A673 (cell line): Measurements from ENCODE around the gene TUBB4A. TPM values are rescaled to one million over a fixed set of nuclear protein-coding genes. Genes with fewer than 3 reads are reported as not detected.

Experiments
- BruUV-seq: library from RNA; stranded (reverse); fragments of 400-500 nt; replicated peaks from 2 replicates; lab custom pipeline; 2021; lab: Mats Ljungman, UMichigan
- CTCF ChIA-PET: fragments of 300-600 bp; sonication (Branson Sonifier 250); formaldehyde crosslinking; loops from one replicate; lab custom pipeline; 2022; ENCODE audit warnings: antibody characterized with exemption; lab: Charles Lee
- POLR2A ChIA-PET: fragments of 300-600 bp; sonication (Branson Sonifier 250); formaldehyde crosslinking; loops from one replicate; lab custom pipeline; 2022; ENCODE audit warnings: antibody characterized with exemption; ENCODE audit not compliant: low non-redundant PET; lab: Charles Lee
- DNase-seq: peaks from one replicate; pipeline ENCODE4 v3.0.0-alpha.2; 2015; ENCODE audit warnings: low spot score
- H3K27ac ChIP-seq: fragments of 200-600 bp; sonication (generic); 2 replicates; pipeline ENCODE4 v1.5.1; 2016; ENCODE audit warnings: mixed run types, low read depth, mild to moderate bottlenecking, mixed read lengths, antibody characterized with exemption, low read length; ENCODE audit not compliant: poor library complexity, severe bottlenecking
- H3K27me3 ChIP-seq: fragments of 200-600 bp; sonication (generic); replicated peaks from 2 replicates; pipeline ENCODE4 v1.6.1; 2017; ENCODE audit warnings: mixed run types, low read depth, mild to moderate bottlenecking, mixed read lengths, antibody characterized with exemption, low read length; ENCODE audit not compliant: insufficient read depth, poor library complexity
- H3K36me3 ChIP-seq: fragments of 200-600 bp; sonication (generic); 2 replicates; pipeline ENCODE4 v1.6.1; 2016; ENCODE audit warnings: mixed run types, mild to moderate bottlenecking, mixed read lengths, antibody characterized with exemption, low read length; ENCODE audit not compliant: insufficient read depth, poor library complexity, severe bottlenecking
- H3K4me1 ChIP-seq: fragments of 200-600 bp; sonication (generic); 2 replicates; pipeline ENCODE4 v1.6.1; 2017; ENCODE audit warnings: mixed run types, mild to moderate bottlenecking, mixed read lengths, antibody characterized with exemption, low read length; ENCODE audit not compliant: insufficient read depth, poor library complexity, severe bottlenecking
- H3K4me3 ChIP-seq: fragments of 200-600 bp; sonication (generic); 2 replicates; pipeline ENCODE4 v1.5.1; 2016; ENCODE audit warnings: low read depth, mixed run types, mild to moderate bottlenecking, mixed read lengths, low read length; ENCODE audit not compliant: poor library complexity, severe bottlenecking
- H3K9me3 ChIP-seq: fragments of 200-600 bp; sonication (generic); 2 replicates; pipeline ENCODE4 v1.6.1; 2016; ENCODE audit warnings: mixed run types, low read depth, mild to moderate bottlenecking, mixed read lengths, antibody characterized with exemption, low read length; ENCODE audit not compliant: poor library complexity, severe bottlenecking
- CTCF ChIP-seq: fragments of 300-800, 200-600 bp; sonication (generic); conservative IDR thresholded peaks from 2 replicates; pipeline ENCODE4 v1.5.1; 2017; ENCODE audit warnings: low read depth, mild to moderate bottlenecking, antibody characterized with exemption, low read length, moderate library complexity, mixed read lengths
- EZH2 ChIP-seq: fragments of 200-600 bp; sonication (generic); IDR thresholded peaks from 2 replicates; pipeline ENCODE4 v1.6.1; 2017; ENCODE audit warnings: borderline replicate concordance, low read depth, mild to moderate bottlenecking, mixed read lengths, antibody characterized with exemption, low read length; ENCODE audit not compliant: poor library complexity, severe bottlenecking
- intact Hi-C: fragments of 100-400 bp; cut with micrococcal nuclease; formaldehyde crosslinking; loops from one replicate; pipeline ENCODE4 v1.10.0; 2022; ENCODE audit not compliant: unreplicated experiment
- total RNA-seq: library from RNA; stranded (reverse); gene quantifications from 2 replicates; pipeline ENCODE4 v1.2.3, GENCODE V29; 2021

The TUBB4A gene
- total RNA-seq, 1 experiment from 2014 or later: 27.0 TPM

GRCh38 chr19:6476155-6476895 lies 25.8 kb downstream of the TUBB4A start:
- H3K27me3 ChIP-seq: no peaks in the 10 kb centered on the region
- H3K36me3 ChIP-seq: no peaks in the 10 kb centered on the region
- intact Hi-C loops: no loop called here
- peak overlapping the region; percentile 29 for H3K4me3 ChIP-seq
- H3K9me3 ChIP-seq: no peaks in the 10 kb centered on the region
- TF ChIP-seq CTCF (no peak), EZH2 (no peak)
- ChIA-PET POLR2A (interaction anchor here (0.6 to 1.0 kb wide), 2 partner anchors 54 to 400 kb away, joined by 3 read pairs; partner anchors contain the start of gene TNFSF9), CTCF (interaction anchor here (0.6 to 0.9 kb wide), 2 partner anchors 15 to 40 kb away, joined by 3 read pairs; no protein-coding TSS in a partner anchor)
- H3K27ac ChIP-seq: peak overlapping the region; percentile 22
- peaks cover 5% of the 10 kb centered on the region for H3K4me1 ChIP-seq
- no TSS peak for BruUV-seq
- peak; percentile 96 for DNase-seq

- TF ChIP-seq CTCF: no peak
- no peak for TF ChIP-seq EZH2
- H3K9me3 ChIP-seq: no peaks in the 10 kb centered on the region
- H3K27me3 ChIP-seq: no peaks in the 10 kb centered on the region
- intact Hi-C loops: no loop called here
- peak overlapping the region; percentile 29 for H3K4me3 ChIP-seq
- CTCF ChIA-PET: interaction anchor here (0.9 kb wide), 1 partner anchor 41 kb away, joined by 3 read pairs; no protein-coding TSS in a partner anchor
- no TSS peak for BruUV-seq
- peaks cover 5% of the 10 kb centered on the region for H3K4me1 ChIP-seq
- no peak for DNase-seq
- POLR2A ChIA-PET: no interaction called here
- H3K36me3 ChIP-seq: no peaks in the 10 kb centered on the region
- H3K27ac ChIP-seq: no peak overlapping the region
These were observed 26.6 kb downstream of the TUBB4A start for GRCh38 chr19:6475321-6476108.

GRCh38 chr19:6473647-6474046 lies 28.5 kb downstream of the TUBB4A start:
- intact Hi-C loops: no loop called here
- Histone ChIP-seq H3K9me3 (no peaks in the 10 kb centered on the region), H3K4me3 (no peak overlapping the region), H3K27me3 (no peaks in the 10 kb centered on the region), H3K36me3 (no peaks in the 10 kb centered on the region), H3K4me1 (peaks cover 5% of the 10 kb centered on the region), H3K27ac (no peak overlapping the region)
- no peak for TF ChIP-seq CTCF
- TF ChIP-seq EZH2: no peak
- CTCF ChIA-PET: interaction anchor here (0.7 kb wide), 1 partner anchor 18 kb away, joined by 4 read pairs; no protein-coding TSS in a partner anchor
- no TSS peak for BruUV-seq
- DNase-seq: no peak
- POLR2A ChIA-PET: no interaction called here
